ENCODE measurements around the gene FBXL13. TPM values are rescaled to one million over a fixed set of nuclear protein-coding genes. Genes with fewer than 3 reads are reported as not detected.

The FBXL13 gene
- total and polyA plus RNA-seq, 2 of the 8 experiments (the other 6 are each of a cell fraction or from before 2014, with no cell fraction given), result 1.2 to 2.8 TPM

GRCh38 chr7:102830197-102830596 lies 244.4 kb downstream of the FBXL13 start (continued):
- no peak for TF ChIP-seq RAD21 (IDR thresholded peaks at IDR 0.05 in 1 of 2, conservative IDR thresholded peaks at IDR 0.05 in 1 of 2; ENCODE audit: low read depth in 2 of 2, low read length in 2 of 2)
- no peak for TF ChIP-seq TCF12 (IDR thresholded peaks at IDR 0.05; ENCODE audit: low read depth, low read length)

Measured in H1 (cell line).